OCI-LY3 (cell line): Measurements from ENCODE around the gene MIS18A.

Experiments used
- H2AFZ ChIP-seq: fragments of 200-600, 300-600 bp; shearing (Covaris generic); 2 replicates; pipeline ENCODE4 v1.6.0; 2014; ENCODE audit warnings: antibody characterized with exemption, low read depth, low read length
- H3K27ac ChIP-seq: fragments of 200-600, 300-600 bp; sonication (generic); 2 replicates; pipeline ENCODE4 v1.5.1; 2014; ENCODE audit warnings: mild to moderate bottlenecking, low read length, moderate library complexity, mixed read lengths
- H3K27me3 ChIP-seq: fragments of 200-600, 300-600 bp; sonication (generic); 2 replicates; pipeline ENCODE4 v1.6.1; 2014; ENCODE audit warnings: low read depth, low read length, mixed read lengths
- H3K36me3 ChIP-seq: fragments of 200-600, 300-600 bp; sonication (generic); replicated peaks from 2 replicates; pipeline ENCODE3; 2014; ENCODE audit warnings: low read depth, low read length, mixed read lengths
- H3K4me1 ChIP-seq: fragments of 300-600, 200-600 bp; sonication (generic); 2 replicates; pipeline ENCODE4 v1.6.1; 2014; ENCODE audit warnings: low read length, mixed read lengths
- H3K4me2 ChIP-seq: fragments of 200-600, 300-600 bp; sonication (generic); 2 replicates; pipeline ENCODE4 v1.6.1; 2014; ENCODE audit warnings: low read length, mixed read lengths
- H3K4me3 ChIP-seq: fragments of 300-600, 200-600 bp; sonication (generic); 2 replicates; pipeline ENCODE4 v1.5.1; 2014; ENCODE audit warnings: antibody characterized with exemption, mild to moderate bottlenecking, low read length, moderate library complexity
- H3K79me2 ChIP-seq: fragments of 300-600, 200-600 bp; shearing (Covaris generic); 2 replicates; pipeline ENCODE4 v1.6.1; 2014; ENCODE audit warnings: mild to moderate bottlenecking, low read length, mixed read lengths
- H3K9ac ChIP-seq: fragments of 300-600, 200-600 bp; shearing (Covaris generic); 2 replicates; pipeline ENCODE4 v1.6.0; 2014; ENCODE audit warnings: mild to moderate bottlenecking, low read length, moderate library complexity
- H3K9me3 ChIP-seq: fragments of 200-600, 300-600 bp; shearing (Covaris generic); 2 replicates; pipeline ENCODE4 v1.6.1; 2014; ENCODE audit warnings: low read length, mixed read lengths; ENCODE audit not compliant: insufficient read depth
- H4K20me1 ChIP-seq: fragments of 200-600, 300-600 bp; sonication (generic); 2 replicates; pipeline ENCODE4 v1.6.1; 2016; ENCODE audit warnings: low read length, mixed read lengths; ENCODE audit not compliant: insufficient read depth
- EZH2phosphoT487 ChIP-seq: fragments of 200-600 bp; shearing (Covaris generic); IDR thresholded peaks from 2 replicates; pipeline ENCODE4 v1.6.1; 2018; ENCODE audit warnings: antibody characterized with exemption, mixed run types, low read depth
- TF ChIP-seq, protein P1 (sequence below): fragments of 200-600, 300-600 bp; sonication (generic); IDR thresholded peaks from 2 replicates; pipeline ENCODE4 v1.5.1; 2014; ENCODE audit warnings: antibody characterized with exemption, low read length, low read depth

The MIS18A gene

DNA sequence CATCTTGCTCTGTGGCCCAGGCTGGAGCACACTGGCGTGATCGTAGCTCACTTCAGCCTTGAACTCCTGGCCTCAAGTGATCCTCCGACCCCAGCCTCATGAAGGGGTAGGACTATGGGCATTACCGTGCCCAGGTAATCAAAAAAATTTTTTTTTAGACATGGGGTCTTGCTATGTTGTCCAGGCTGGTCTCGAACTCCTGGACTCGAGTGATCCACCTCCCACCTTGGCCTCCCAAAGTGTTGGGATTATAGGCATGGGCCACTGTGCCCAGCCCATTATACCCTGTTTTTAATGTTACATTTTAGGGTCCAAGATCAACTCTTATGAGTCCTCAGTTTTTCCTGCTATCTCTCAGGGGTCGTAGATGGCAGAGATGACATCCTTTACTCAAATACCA lies 26.1 kb upstream of the MIS18A start:
- Histone ChIP-seq H3K9ac (no peak overlapping the region), H2AFZ (no peak overlapping the region), H3K4me2 (no peak overlapping the region), H3K27me3 (no peaks in the 10 kb centered on the region), H4K20me1 (no peaks in the 10 kb centered on the region), H3K79me2 (no peaks in the 10 kb centered on the region), H3K4me3 (no peak overlapping the region), H3K4me1 (no peaks in the 10 kb centered on the region), H3K36me3 (no peaks in the 10 kb centered on the region), H3K9me3 (no peaks in the 10 kb centered on the region), H3K27ac (no peak overlapping the region)
- TF ChIP-seq EZH2phosphoT487: no peak
- TF ChIP-seq, protein P1, sequence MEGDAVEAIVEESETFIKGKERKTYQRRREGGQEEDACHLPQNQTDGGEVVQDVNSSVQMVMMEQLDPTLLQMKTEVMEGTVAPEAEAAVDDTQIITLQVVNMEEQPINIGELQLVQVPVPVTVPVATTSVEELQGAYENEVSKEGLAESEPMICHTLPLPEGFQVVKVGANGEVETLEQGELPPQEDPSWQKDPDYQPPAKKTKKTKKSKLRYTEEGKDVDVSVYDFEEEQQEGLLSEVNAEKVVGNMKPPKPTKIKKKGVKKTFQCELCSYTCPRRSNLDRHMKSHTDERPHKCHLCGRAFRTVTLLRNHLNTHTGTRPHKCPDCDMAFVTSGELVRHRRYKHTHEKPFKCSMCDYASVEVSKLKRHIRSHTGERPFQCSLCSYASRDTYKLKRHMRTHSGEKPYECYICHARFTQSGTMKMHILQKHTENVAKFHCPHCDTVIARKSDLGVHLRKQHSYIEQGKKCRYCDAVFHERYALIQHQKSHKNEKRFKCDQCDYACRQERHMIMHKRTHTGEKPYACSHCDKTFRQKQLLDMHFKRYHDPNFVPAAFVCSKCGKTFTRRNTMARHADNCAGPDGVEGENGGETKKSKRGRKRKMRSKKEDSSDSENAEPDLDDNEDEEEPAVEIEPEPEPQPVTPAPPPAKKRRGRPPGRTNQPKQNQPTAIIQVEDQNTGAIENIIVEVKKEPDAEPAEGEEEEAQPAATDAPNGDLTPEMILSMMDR: no peak

DNA sequence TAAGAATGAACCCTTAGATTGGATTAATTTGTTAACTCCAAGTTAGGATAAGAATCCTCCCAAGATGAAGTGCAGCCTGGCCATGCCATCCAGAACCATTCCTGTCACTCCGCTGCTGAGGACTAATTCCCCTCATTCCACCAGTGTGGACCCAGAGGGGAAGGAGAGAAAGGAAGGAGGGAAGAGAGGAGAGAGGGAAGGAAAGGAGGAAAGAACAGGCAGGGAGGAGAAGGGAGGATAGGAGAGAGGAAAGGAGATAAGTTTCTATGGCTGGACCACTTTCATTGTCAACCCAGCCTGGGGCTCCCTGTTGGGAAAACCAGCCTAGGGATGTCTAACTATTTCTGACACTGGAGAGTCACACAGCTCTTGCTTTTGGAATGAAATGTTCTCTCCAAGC lies 24.5 kb upstream of the MIS18A start:
- Histone ChIP-seq H3K27me3 (no peaks in the 10 kb centered on the region), H3K4me2 (no peak overlapping the region), H3K27ac (no peak overlapping the region), H2AFZ (no peak overlapping the region), H3K9me3 (no peaks in the 10 kb centered on the region), H3K9ac (no peak overlapping the region), H4K20me1 (no peaks in the 10 kb centered on the region), H3K36me3 (no peaks in the 10 kb centered on the region), H3K79me2 (no peaks in the 10 kb centered on the region), H3K4me1 (no peaks in the 10 kb centered on the region), H3K4me3 (no peak overlapping the region)
- no peak for TF ChIP-seq EZH2phosphoT487
- TF ChIP-seq, protein P1: no peak

DNA sequence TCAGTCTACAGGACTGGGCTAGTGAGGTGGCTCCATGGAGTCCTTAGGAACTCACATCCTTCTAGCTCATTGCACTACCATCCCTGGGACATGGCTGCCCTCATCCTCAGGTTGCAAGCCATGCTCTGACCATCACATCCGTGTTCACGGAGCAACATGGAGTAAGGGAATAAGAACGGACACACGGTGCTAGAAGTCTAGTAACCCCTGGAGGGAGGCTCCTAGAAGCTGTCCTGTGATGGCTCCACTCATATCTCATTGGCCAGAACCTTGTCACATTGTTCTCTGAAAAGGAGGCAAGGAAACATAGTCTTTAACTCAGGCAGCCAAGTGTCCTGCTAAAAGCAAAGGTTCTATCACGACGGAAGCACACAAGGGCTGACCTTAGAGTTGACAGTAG lies 23.7 kb upstream of the MIS18A start:
- H3K79me2 ChIP-seq: no peaks in the 10 kb centered on the region
- H3K4me2 ChIP-seq: no peak overlapping the region
- H3K36me3 ChIP-seq: no peaks in the 10 kb centered on the region
- no peak overlapping the region for H3K4me3 ChIP-seq
- no peak for TF ChIP-seq EZH2phosphoT487
- no peak overlapping the region for H2AFZ ChIP-seq
- H3K27me3 ChIP-seq: no peaks in the 10 kb centered on the region
- H3K9ac ChIP-seq: no peak overlapping the region
- H3K9me3 ChIP-seq: no peaks in the 10 kb centered on the region
- H3K4me1 ChIP-seq: no peaks in the 10 kb centered on the region
- H3K27ac ChIP-seq: no peak overlapping the region
- no peaks in the 10 kb centered on the region for H4K20me1 ChIP-seq

DNA sequence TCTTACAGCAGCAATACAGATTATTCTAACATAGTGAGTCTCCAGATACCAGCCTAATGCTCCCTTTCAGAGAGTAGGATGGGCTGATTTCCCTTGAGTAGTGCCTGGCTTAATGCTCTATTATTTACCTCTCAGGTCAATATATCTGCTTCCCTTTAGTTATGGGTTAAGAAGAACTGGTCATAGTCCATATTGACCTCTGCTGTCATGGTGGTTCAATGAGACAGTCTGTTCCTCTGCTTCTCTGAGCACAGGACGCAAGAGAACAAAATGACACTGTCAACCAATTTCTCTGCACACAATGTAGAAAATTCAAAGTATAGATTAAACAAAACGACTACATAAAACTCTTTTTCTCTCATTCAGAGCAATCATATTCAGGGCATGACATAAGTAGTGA lies 22.7 kb upstream of the MIS18A start:
- TF ChIP-seq EZH2phosphoT487: no peak
- TF ChIP-seq, protein P1: no peak
- no peak overlapping the region for H3K4me2 ChIP-seq

More for the DNA sequence above, 22.7 kb upstream of the MIS18A start:
- Histone ChIP-seq H2AFZ (no peak overlapping the region), H3K27ac (no peak overlapping the region), H3K9ac (no peak overlapping the region), H3K36me3 (no peaks in the 10 kb centered on the region), H3K9me3 (no peaks in the 10 kb centered on the region), H3K27me3 (no peaks in the 10 kb centered on the region), H3K79me2 (no peaks in the 10 kb centered on the region), H3K4me3 (no peak overlapping the region), H4K20me1 (no peaks in the 10 kb centered on the region), H3K4me1 (no peaks in the 10 kb centered on the region)
